ENCODE data around the gene DAGLA.

DAGLA gene

GRCh38 chr11:61730240-61730994, 50.2 kb downstream of the DAGLA start:
- DNase-seq (ENCODE audit: low read depth): no peak

- no peak for DNase-seq (ENCODE audit: low read depth)
These were observed 51.2 kb downstream of the DAGLA start for GRCh38 chr11:61731211-61731951.

- no peak for DNase-seq (ENCODE audit: low read depth)
These were observed 51.9 kb downstream of the DAGLA start for GRCh38 chr11:61731952-61732675.

- no peak for DNase-seq (ENCODE audit: low read depth)
These were observed 52.5 kb downstream of the DAGLA start for GRCh38 chr11:61732705-61733104.

- peak; percentile 65 for DNase-seq (ENCODE audit: low read depth)
These were observed 53.2 kb downstream of the DAGLA start for GRCh38 chr11:61733120-61733978.

GRCh38 chr11:61734767-61735166, 54.6 kb downstream of the DAGLA start:
- no peak for DNase-seq (ENCODE audit: low read depth)

- DNase-seq (ENCODE audit: low read depth): no peak
These were observed 55.2 kb downstream of the DAGLA start for GRCh38 chr11:61735391-61735790.

- no peak for DNase-seq (ENCODE audit: low read depth)
These were observed 56.1 kb downstream of the DAGLA start for GRCh38 chr11:61736310-61736709.

- DNase-seq (ENCODE audit: low read depth): no peak
These were observed 56.9 kb downstream of the DAGLA start for GRCh38 chr11:61737131-61737530.

- DNase-seq (ENCODE audit: low read depth): no peak
These were observed 57.6 kb downstream of the DAGLA start for GRCh38 chr11:61737636-61738386.

- no peak for DNase-seq (ENCODE audit: low read depth)
These were observed 58.6 kb downstream of the DAGLA start for GRCh38 chr11:61738776-61739175.

GRCh38 chr11:61739413-61739812, 59.2 kb downstream of the DAGLA start:
- no peak for DNase-seq (ENCODE audit: low read depth)

- no peak for DNase-seq (ENCODE audit: low read depth)
These were observed 59.8 kb downstream of the DAGLA start for GRCh38 chr11:61739966-61740365.

- no peak for DNase-seq (ENCODE audit: low read depth)
These were observed 62.2 kb downstream of the DAGLA start for GRCh38 chr11:61742391-61742790.

GRCh38 chr11:61743486-61744095, 63.4 kb downstream of the DAGLA start:
- DNase-seq (ENCODE audit: low read depth): no peak

- no peak for DNase-seq (ENCODE audit: low read depth)
These were observed 64.0 kb downstream of the DAGLA start for GRCh38 chr11:61744181-61744580.

- no peak for DNase-seq (ENCODE audit: low read depth)
These were observed 64.5 kb downstream of the DAGLA start for GRCh38 chr11:61744609-61745156.

- no peak for DNase-seq (ENCODE audit: low read depth)
These were observed 65.7 kb downstream of the DAGLA start for GRCh38 chr11:61745781-61746441.

GRCh38 chr11:61746442-61747191, 66.4 kb downstream of the DAGLA start:
- DNase-seq (ENCODE audit: low read depth): no peak

Data from activated gamma-delta T cell treated with anti-CD3 and anti-CD28 coated beads, Interleukin-2, amount 50 U/mL, for 16 hours (primary cell).